GM12865 (cell line): Measurements from ENCODE around the gene DYRK3.

Experiments
- DNase-seq: peaks from one replicate; pipeline ENCODE4 v3.0.0; 2010; ENCODE audit warnings: low read depth
- H3K4me3 ChIP-seq: 2 replicates; pipeline ENCODE4 v1.5.1; 2011; ENCODE audit warnings: mild to moderate bottlenecking, low read depth, low read length, control low read depth
- CTCF ChIP-seq: IDR thresholded peaks from 2 replicates; pipeline ENCODE4 v1.5.1; 2011; ENCODE audit warnings: low read length, control low read depth, low read depth, inconsistent platforms; ENCODE audit not compliant: insufficient read depth; ENCODE audit errors: missing control alignments

Gene DYRK3

GRCh38 chr1:206666954-206667665, 31.8 kb downstream of the DYRK3 start:
- no peak for DNase-seq
- TF ChIP-seq CTCF: no peak
- H3K4me3 ChIP-seq: no peak overlapping the region

DNA sequence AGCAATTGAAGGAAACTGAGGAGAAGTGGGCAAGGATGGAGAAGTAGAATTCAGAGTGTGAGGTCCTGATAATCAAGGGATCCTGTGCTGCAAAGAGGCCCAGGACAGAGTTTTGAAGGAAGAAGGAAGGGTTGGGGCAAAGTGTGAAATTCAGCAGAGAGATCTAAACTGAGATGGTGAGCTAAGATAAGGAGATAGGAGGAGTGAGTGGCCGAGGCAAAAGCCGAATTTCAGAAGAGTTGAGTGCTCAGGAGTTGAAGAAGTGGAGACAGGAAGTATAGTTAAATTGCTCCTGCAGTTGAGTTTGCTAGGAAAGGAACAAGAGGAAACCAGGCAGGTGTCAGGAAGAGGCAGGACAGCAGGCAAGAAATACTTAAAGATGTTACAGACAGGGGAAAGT, 33.0 kb downstream of the DYRK3 start:
- H3K4me3 ChIP-seq: no peak overlapping the region
- no peak for TF ChIP-seq CTCF
- DNase-seq: no peak

DNA sequence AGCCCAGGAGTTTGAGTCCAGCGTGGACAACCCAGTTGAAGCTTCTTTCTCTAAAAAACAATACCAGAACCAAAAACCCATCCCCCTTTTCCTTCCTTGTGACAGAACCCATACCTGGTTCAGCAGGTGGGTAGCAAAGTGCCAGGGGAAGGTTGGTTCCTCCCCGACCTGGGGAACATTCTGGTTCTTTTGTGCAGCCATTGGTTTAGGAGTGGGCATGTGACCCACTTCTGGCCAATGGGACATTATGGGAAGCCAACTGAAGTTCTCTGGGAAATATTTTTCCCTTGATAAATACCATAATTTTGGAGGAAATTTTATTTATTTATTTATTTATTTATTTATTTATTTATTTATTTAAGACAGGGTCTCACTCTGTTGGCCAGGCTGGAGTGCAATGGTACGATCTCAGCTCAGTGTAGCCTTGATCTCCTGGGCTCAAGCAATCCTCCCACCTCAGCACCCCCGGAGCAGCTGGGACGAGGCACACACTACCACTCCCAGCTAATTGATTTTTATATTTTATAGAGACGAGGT, 33.6 kb downstream of the DYRK3 start:
- TF ChIP-seq CTCF: no peak
- DNase-seq: no peak

DNA sequence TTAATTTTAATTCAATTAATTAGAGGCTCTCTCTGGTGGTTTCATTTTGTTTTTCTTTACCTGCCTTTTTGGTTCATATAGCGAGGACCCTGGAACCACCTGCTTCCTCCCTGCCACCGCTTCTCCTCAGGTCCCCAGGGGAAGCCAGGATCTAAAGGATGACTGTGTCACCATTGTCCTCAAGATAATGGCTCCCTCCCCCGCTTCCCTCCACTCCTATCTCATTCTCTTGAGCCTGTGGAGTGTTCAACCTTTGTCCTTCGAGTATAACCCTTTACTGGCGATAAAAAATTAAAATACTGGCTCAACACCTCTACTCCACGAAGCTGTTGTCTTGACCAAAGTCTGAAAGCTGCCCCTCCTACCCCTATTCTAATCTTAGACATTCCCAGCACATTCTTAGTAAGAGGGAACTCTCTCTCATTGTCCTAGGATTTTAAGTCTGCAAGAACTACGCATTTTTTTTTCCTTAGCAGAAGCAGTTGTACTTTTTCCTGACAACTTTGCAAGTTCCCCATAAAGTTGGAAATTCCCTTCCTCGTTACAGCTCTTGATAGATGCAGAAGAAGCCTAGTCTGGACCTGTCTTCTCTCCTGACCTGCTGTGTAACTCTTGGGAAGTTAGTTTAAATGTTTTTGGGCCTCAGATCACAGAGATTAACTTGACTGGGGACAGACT, 36.8 kb downstream of the DYRK3 start:
- DNase-seq: no peak
- H3K4me3 ChIP-seq: no peak overlapping the region
- no peak for TF ChIP-seq CTCF

More for the DNA sequence above, 33.6 kb downstream of the DYRK3 start:
- H3K4me3 ChIP-seq: no peak overlapping the region

DNA sequence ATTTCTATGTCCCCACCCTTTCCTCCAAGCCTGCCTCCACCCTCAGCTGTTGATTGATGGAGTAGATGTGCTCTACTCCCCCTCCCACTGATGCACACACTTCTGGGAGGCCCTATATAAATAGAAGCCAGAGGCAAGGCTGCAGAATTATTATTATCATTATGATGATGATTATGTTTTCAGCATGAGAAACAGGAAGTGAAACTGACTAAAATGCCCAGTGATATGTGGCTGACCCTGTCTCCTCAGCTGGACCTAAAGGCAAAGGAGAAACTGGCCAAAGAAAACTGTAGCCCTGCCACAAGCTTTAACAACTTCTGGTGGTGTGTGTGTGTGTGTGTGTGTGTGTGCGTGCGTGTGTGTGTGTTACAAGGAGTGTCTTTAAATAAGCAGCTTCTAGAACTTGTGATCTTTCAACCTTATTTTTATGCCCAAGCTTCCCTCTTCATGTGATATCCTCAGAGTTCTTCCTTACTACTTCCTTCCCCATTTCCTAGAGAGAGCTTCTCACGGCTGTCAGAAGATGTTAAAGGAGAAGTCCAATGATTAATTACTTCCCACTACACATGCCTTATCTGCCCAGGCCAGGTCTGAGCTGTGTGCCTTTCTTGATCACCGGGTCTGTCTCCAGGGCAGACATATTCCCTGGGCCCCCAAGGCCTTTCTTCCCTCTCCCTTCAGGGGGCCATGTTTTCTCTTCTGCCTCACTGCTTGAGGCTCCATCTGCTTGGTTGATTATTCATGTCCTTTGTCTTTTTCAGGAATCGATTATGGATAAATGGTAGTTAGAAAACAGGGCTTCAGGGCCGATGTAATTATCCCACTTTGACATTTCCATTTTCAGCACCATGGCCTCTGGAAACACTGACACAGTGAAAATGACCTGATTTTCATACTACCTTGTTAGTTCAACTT, 37.8 kb downstream of the DYRK3 start:
- no peak for TF ChIP-seq CTCF
- peak; percentile 66 for DNase-seq
- H3K4me3 ChIP-seq: no peak overlapping the region

DNA sequence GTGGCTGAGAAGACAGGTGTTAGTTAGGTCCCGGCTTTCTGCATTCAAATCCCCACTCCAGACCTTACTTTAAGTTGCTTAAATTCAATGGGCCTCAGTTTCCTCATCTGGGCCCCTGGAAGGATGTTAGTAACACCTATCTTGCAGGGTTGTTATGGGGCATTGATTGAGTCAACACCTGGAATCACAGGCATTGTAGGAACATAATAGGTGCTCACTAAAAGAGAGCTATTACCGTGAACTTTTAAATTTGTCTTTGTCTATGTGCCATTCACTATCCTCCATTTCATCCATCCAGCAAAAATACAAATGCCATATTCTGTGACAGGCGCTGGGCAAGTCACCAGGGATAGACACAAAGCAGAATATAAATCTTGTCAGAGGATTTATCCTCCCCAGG, 38.9 kb downstream of the DYRK3 start:
- H3K4me3 ChIP-seq: no peak overlapping the region
- no peak for TF ChIP-seq CTCF
- DNase-seq: no peak
